Activated T-helper 2 cell treated with anti-CD3 and anti-CD28 coated beads, Interferon-gamma antibody, Interleukin-2, Interleukin-4, amounts not matched to agents 10 μg/mL and 5 μg/mL and 100 μg/mL, durations not matched to agents 14 hours and 24 hours and 36 hours (primary cell): ENCODE data around the gene VPREB1. TPM values are rescaled to one million over a fixed set of nuclear protein-coding genes. Genes with fewer than 3 reads are reported as not detected.
"Not testable (repeated sequence)": the region's sequence is repeated elsewhere in the genome, so short reads cannot be mapped to it uniquely, and the experiment has no call there.

Source experiments
- DNase-seq: peaks from one replicate; pipeline ENCODE4 v3.0.0; 2021; ENCODE audit warnings: low spot score
- H3K27ac Mint-ChIP-seq: one replicate; pipeline ENCODE4 v1.8.0; 2021; ENCODE audit warnings: mixed read lengths
- H3K27me3 Mint-ChIP-seq: one replicate; pipeline ENCODE4 v1.8.0; 2021; ENCODE audit warnings: low read depth, mixed read lengths
- H3K36me3 Mint-ChIP-seq: one replicate; pipeline ENCODE4 v1.8.0; 2021; ENCODE audit warnings: low read depth, mixed read lengths
- H3K4me1 Mint-ChIP-seq: one replicate; pipeline ENCODE4 v1.8.0; 2021; ENCODE audit warnings: low read depth, mixed read lengths
- H3K4me3 Mint-ChIP-seq: one replicate; pipeline ENCODE4 v1.8.0; 2021; ENCODE audit warnings: low read depth, mild to moderate bottlenecking, moderate library complexity, mixed read lengths
- H3K9me3 Mint-ChIP-seq: one replicate; pipeline ENCODE4 v1.8.0; 2021; ENCODE audit warnings: mixed read lengths
- intact Hi-C: fragments of 100-400 bp; cut with micrococcal nuclease; formaldehyde crosslinking; loops from one replicate; pipeline ENCODE4 v1.15.1; 2023
- total RNA-seq: library from RNA; stranded (reverse); gene quantifications from 2 replicates; pipeline ENCODE4 v1.2.3, GENCODE V29; 2022

VPREB1 gene
- total RNA-seq, 1 donor from 2014 or later: not detected

DNA sequence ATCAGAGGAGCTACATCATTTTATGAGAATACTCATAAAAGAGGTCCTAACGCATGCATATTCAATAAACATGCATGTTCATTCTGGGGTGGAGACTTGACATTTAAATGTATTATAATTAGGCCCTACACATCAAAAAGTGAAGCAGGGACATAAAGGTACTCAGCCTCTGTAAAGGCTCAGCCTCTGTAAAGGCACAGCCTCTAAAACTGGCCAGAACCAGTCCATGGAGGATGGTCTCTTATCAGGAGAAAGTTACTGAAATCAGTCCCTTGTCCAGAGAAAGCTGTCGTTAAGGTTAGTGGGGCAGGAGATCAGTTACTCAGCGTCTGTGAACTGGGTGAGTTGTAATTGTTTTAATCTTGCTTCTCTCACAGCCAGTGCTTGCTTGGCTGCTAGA, 19.2 kb downstream of the VPREB1 start:
- H3K36me3 Mint-ChIP-seq, H3K4me1 Mint-ChIP-seq, intact Hi-C loops: not testable (repeated sequence)

DNA sequence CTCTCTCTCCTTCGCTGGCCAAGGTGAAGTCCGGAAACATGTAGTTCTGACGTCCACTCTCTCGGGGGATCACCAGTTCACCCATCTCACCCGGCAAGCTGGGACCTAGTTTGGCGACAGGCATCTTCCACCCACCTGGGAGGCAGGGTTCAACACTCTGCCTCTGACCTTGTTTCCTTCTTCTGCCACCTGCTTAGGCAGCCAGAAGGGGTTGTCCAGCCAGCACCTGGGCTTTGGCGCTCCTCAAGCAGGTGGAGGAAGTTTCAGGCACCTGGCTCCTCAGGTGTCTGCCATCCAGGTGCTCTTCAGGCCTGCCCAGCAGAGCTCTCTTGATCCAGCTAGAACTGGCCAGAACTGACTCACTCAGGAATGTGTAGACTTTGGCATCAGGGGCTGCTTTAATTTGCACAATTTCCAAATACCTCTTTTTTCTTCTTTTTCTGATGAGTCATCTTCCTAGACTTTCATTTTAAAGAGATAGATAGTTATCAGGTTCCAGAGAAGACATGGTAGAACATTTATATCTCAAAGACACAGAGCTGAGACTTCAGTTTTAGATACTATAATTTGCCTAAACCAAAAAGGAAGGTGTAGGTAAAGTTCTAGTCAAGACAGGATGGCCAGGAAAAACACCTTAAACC, 25.6 kb downstream of the VPREB1 start:
- H3K4me3 Mint-ChIP-seq, H3K27me3 Mint-ChIP-seq, H3K36me3 Mint-ChIP-seq, intact Hi-C loops, DNase-seq, H3K9me3 Mint-ChIP-seq, H3K27ac Mint-ChIP-seq: not testable (repeated sequence)
- H3K4me1 Mint-ChIP-seq: peaks cover 13% of the 10 kb centered on the region

More for the DNA sequence above, 19.2 kb downstream of the VPREB1 start:
- H3K9me3 Mint-ChIP-seq, H3K27me3 Mint-ChIP-seq, H3K4me3 Mint-ChIP-seq, H3K27ac Mint-ChIP-seq, DNase-seq: not testable (repeated sequence)

DNA sequence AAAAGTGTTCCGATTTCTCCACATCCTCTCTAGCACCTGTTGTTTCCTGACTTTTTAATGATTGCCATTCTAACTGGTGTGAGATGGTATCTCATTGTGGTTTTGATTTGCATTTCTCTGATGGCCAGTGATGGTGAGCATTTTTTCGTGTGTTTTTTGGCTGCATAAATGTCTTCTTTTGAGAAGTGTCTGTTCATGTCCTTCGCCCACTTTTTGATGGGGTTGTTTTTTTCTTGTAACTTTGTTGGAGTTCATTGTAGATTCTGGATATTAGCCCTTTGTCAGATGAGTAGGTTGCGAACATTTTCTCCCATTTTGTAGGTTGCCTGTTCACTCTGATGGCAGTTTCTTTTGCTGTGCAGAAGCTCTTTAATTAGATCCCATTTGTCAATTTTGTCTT, 32.8 kb downstream of the VPREB1 start:
- H3K9me3 Mint-ChIP-seq, H3K4me3 Mint-ChIP-seq, intact Hi-C loops, H3K4me1 Mint-ChIP-seq, H3K27me3 Mint-ChIP-seq, H3K27ac Mint-ChIP-seq, H3K36me3 Mint-ChIP-seq, DNase-seq: not testable (repeated sequence)

DNA sequence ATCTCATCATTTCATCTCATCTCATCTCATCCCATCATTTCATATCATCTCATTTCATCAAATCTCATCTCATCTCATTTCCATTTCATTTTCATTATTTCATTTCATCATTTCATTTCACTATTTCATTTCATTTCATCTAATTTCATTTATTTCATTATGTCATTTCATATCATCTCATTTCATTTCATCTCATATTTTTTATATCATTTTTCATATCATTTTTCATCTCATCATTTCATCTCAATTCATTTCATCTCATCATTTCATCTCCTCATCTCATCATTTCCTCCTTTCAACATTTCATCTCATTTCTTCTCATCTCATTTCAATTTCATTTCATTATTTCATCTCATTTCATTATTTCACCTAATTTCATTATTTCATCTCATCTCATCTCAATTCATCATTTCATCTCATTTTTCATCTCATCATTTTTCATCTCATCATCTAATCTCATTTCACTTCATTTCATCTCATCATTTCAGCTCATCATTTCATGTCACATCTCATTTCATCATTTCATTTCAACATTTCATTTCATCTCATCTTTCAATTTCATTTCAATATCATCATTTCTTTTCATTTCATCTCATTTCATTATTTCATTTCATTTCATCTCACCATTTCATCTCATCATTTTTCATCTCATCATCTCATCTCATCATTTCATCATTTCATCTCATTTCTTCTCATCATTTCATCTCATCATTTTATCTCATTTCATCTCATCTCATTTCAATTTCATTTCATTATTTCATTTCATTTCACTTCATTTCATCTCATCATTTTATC, 40.6 kb downstream of the VPREB1 start:
- H3K36me3 Mint-ChIP-seq, DNase-seq, H3K9me3 Mint-ChIP-seq, H3K27me3 Mint-ChIP-seq, intact Hi-C loops, H3K4me1 Mint-ChIP-seq, H3K4me3 Mint-ChIP-seq, H3K27ac Mint-ChIP-seq: not testable (repeated sequence)

DNA sequence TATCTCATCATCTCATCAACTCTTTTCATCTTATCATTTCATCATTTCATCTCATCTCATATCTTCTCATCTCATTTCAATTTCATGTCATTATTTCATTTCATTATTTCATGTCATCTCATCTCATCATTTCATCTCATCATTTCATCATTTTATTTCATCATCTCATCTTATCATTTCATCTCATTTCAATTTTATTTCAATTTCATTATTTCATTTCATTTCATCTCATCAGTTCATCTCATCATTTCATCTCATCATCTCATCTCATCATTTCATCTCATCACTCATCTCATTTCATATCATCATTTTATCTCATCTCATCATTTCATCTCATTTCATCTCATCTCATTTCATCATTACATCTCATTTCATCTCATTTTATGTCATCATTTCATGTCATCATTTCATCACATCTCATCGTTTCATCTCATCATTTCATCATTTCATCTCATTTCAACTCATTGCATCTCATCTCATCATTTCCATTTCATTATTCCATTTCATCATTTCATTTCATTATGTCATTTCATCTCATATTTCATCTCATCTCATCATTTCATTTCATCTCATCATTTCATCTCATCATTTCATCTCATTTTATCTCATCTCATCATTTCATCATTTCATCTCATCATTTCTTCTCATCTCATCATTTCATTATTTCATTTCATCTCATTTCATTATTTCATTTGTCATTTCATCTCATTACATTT, 42.0 kb downstream of the VPREB1 start:
- H3K9me3 Mint-ChIP-seq, intact Hi-C loops, H3K36me3 Mint-ChIP-seq, DNase-seq, H3K27ac Mint-ChIP-seq, H3K27me3 Mint-ChIP-seq, H3K4me3 Mint-ChIP-seq, H3K4me1 Mint-ChIP-seq: not testable (repeated sequence)

DNA sequence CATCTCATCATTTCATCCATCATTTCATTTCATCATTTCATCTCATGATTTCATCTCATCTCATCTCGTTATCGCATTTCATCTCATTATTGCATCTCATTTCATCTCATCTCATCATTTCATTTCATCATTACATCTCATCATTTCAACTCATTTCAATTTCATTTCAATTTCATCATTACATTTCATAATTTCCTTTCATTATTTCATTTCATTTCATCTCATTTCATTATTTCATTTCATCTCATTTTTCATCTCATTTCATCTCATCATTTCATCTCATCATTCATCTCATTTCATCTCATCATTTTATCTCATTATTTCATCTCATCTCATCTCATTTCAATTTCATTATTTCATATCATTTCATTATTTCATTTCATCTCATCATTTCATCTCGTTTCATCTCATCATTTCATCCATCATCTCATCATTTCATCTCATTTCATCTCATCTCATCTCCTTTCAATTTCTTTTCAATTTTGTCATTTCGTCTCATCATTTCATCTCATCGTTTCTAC, 42.6 kb downstream of the VPREB1 start:
- H3K36me3 Mint-ChIP-seq, intact Hi-C loops, H3K27me3 Mint-ChIP-seq, H3K9me3 Mint-ChIP-seq, H3K4me3 Mint-ChIP-seq, H3K4me1 Mint-ChIP-seq, DNase-seq, H3K27ac Mint-ChIP-seq: not testable (repeated sequence)

DNA sequence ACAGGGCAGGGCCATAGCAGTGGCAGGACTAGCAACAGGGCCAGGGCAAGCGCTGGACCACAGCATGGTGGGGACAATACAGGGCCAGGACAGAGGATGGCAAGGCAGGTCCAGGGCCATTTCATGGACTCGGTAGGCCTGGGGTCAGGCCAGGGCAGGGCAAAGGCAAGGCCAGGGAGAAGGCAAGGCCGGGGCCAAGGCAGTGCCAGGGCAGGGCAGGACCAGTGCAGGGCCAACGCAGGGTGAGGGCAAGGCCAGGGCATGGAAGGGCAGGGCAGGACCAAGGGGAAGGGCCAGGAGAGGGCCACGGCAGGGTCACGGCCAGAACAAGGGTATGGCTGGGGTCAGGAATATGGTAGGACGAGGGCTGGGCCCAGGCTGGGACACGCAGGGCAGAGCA, 45.1 kb downstream of the VPREB1 start:
- H3K27ac Mint-ChIP-seq, intact Hi-C loops, H3K9me3 Mint-ChIP-seq, H3K4me1 Mint-ChIP-seq, H3K27me3 Mint-ChIP-seq, DNase-seq, H3K4me3 Mint-ChIP-seq, H3K36me3 Mint-ChIP-seq: not testable (repeated sequence)

DNA sequence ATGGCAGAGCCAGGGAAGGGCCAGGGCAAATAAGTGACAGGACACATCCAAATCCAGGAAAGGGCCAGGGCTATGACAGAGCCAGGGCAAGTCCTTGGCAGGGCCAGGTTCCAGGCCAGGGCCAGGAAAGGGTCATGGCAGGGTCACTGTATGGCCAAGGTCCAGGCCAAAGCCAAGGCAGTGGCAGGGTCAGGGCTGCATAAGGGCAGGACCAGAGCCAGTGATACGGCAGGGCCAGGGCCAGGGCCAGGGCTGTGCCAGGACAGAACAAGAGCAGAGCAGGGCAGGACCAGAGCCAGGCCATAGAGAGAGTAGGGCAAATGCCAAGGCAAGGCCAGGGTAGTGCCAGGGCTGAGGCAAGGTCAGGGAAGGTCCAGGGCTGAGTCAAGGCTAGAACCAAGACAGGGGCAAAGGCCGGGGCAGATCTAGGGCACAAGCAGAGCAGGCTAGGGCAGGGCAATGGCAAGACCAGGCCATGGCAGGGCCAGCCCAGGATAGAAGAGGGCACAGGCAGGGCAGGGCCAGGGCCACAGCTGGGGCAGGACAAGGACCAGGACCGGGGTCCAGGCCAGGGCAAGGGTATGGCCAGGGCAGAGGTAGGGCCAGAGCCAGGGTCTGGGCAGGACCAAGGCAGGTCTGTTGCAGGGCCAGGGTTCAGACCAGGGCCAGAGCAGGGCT, 46.7 kb downstream of the VPREB1 start:
- H3K4me3 Mint-ChIP-seq, H3K36me3 Mint-ChIP-seq, H3K27ac Mint-ChIP-seq, H3K27me3 Mint-ChIP-seq, DNase-seq, H3K9me3 Mint-ChIP-seq, intact Hi-C loops, H3K4me1 Mint-ChIP-seq: not testable (repeated sequence)

DNA sequence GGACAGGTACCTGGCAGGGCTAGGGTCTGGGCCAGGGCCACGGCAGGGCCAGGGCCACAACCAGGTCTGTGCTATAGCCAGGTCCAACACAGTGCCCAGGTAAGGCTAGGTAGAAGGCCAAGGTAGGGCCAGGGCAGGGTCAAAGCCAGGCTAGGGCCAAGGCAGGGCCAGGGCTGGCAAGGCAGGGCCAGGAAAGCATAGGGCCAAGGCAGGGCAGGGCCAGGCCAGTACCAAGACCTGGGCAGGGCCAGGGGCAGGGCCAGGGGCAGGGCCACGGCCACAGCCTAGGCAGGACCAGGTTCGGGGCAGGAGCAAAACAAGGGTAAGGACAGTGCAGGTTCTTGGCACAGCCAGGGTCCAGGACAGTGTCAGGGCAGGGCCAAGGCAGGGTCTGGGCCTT, 48.1 kb downstream of the VPREB1 start:
- H3K27ac Mint-ChIP-seq, H3K4me3 Mint-ChIP-seq, H3K36me3 Mint-ChIP-seq, H3K9me3 Mint-ChIP-seq, H3K27me3 Mint-ChIP-seq, H3K4me1 Mint-ChIP-seq, intact Hi-C loops, DNase-seq: not testable (repeated sequence)

DNA sequence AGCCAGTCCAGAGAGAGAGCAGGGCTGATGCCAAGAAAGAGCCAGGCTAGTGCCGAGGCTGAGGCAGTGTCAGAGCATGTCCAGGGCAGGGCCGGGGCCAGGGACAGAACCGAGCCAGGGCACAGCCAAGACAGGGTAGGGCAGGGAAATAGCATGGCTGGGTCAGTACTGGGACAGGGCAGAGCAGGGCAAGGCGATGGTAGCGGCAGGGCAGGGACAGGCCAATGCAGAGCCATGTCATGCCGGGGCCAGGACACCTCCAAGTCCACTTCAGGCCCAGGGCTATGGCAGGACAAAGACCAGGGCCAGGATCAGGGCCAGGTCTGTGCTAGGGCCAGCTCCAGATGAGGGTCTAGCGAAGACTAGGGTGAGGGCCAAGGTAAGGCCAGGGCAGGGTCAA, 48.9 kb downstream of the VPREB1 start:
- H3K36me3 Mint-ChIP-seq, H3K27me3 Mint-ChIP-seq, intact Hi-C loops, H3K27ac Mint-ChIP-seq, H3K4me3 Mint-ChIP-seq, DNase-seq, H3K4me1 Mint-ChIP-seq, H3K9me3 Mint-ChIP-seq: not testable (repeated sequence)

DNA sequence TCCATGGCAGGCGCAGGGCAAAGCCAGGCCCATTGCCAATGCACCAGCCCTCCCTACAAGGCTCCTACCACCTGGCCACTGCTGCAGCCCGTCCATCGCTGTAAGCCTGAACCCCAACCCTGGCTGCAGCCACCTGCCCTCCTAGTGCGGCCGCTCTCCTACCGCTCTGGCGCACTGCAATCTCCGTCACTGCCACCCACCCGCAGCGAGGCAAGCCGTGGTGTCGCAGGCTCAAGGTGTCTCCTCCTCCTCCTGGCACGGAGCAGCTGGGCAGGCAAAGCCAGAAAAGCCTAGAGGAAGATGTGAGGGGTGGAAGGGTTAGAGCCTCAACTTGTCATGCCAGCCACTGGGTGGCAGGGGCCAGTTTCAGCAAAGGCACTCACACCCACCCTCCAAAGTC, 50.1 kb downstream of the VPREB1 start:
- H3K4me1 Mint-ChIP-seq: peaks cover 11% of the 10 kb centered on the region
- H3K36me3 Mint-ChIP-seq, DNase-seq, H3K27me3 Mint-ChIP-seq, H3K9me3 Mint-ChIP-seq, intact Hi-C loops, H3K4me3 Mint-ChIP-seq, H3K27ac Mint-ChIP-seq: not testable (repeated sequence)
